DND-41 (cell line): Measurements from ENCODE around the gene ZNF235.
"Not testable (repeated sequence)": the region's sequence is repeated elsewhere in the genome, so short reads cannot be mapped to it uniquely, and the experiment has no call there.

ENCODE experiments used
- ATAC-seq: fragments of 200-7000 bp; cut with Tn5 transposase; 3 replicates; pipeline ENCODE4 v1.9.1; 2021; ENCODE audit warnings: low read depth; ENCODE audit not compliant: insufficient read depth
- DNase-seq: peaks from one replicate; pipeline ENCODE4 v3.0.0-alpha.2; 2020
- H2AFZ ChIP-seq: 2 replicates; pipeline ENCODE4 v1.6.0; 2012; ENCODE audit warnings: low read depth, low read length
- H3K27ac ChIP-seq: 2 replicates; pipeline ENCODE4 v1.5.1; 2012; ENCODE audit warnings: low read length, inconsistent platforms
- H3K27me3 ChIP-seq: fragments of 200-600 bp; sonication (generic); 2 replicates; pipeline ENCODE4 v1.6.0; 2012; ENCODE audit warnings: low read length, mild to moderate bottlenecking, inconsistent platforms; ENCODE audit not compliant: insufficient read depth, poor library complexity
- H3K36me3 ChIP-seq: 2 replicates; pipeline ENCODE4 v1.5.1; 2012; ENCODE audit warnings: low read length, inconsistent platforms; ENCODE audit not compliant: insufficient read depth
- H3K4me1 ChIP-seq: 2 replicates; pipeline ENCODE4 v1.5.1; 2012; ENCODE audit warnings: mild to moderate bottlenecking, low read length; ENCODE audit not compliant: insufficient read depth
- H3K4me2 ChIP-seq: 2 replicates; pipeline ENCODE4 v1.6.0; 2012; ENCODE audit warnings: mild to moderate bottlenecking, moderate library complexity, low read length, inconsistent platforms; ENCODE audit not compliant: insufficient read depth
- H3K4me3 ChIP-seq, 2 experiments: fragments of 200-600 bp in 1 of 2; shearing (Covaris generic) in 1 of 2; 2 replicates each; pipeline ENCODE4 v1.5.1; 2012 to 2016; ENCODE audit warnings: inconsistent platforms in 2 of 2, low read length in 2 of 2, mild to moderate bottlenecking in 2 of 2, low read depth in 1 of 2, moderate library complexity in 1 of 2
- H3K79me2 ChIP-seq: 2 replicates; pipeline ENCODE4 v1.6.0; 2012; ENCODE audit warnings: low read length, inconsistent platforms; ENCODE audit not compliant: insufficient read depth
- H3K9ac ChIP-seq: 2 replicates; pipeline ENCODE4 v1.6.0; 2012; ENCODE audit warnings: low read depth, mild to moderate bottlenecking, inconsistent platforms, low read length, moderate library complexity
- H3K9me3 ChIP-seq: 2 replicates; pipeline ENCODE4 v1.5.1; 2012; ENCODE audit warnings: low read length, moderate library complexity, mild to moderate bottlenecking, inconsistent platforms; ENCODE audit not compliant: insufficient read depth, severe bottlenecking
- H4K20me1 ChIP-seq: 2 replicates; pipeline ENCODE4 v1.6.0; 2012; ENCODE audit warnings: low read length; ENCODE audit not compliant: insufficient read depth
- EZH2 ChIP-seq: IDR thresholded peaks from 3 replicates; pipeline ENCODE4 v1.6.1; 2012; ENCODE audit warnings: borderline replicate concordance, low read depth, mild to moderate bottlenecking, moderate library complexity, low read length, inconsistent platforms; ENCODE audit not compliant: severe bottlenecking
- TF ChIP-seq, protein P1 (sequence below): IDR thresholded peaks from 2 replicates; pipeline ENCODE4 v1.5.1; 2012; ENCODE audit warnings: borderline replicate concordance, low read length, moderate library complexity, mild to moderate bottlenecking; ENCODE audit not compliant: poor library complexity, severe bottlenecking; ENCODE audit errors: extremely low read depth

ZNF235 gene

DNA sequence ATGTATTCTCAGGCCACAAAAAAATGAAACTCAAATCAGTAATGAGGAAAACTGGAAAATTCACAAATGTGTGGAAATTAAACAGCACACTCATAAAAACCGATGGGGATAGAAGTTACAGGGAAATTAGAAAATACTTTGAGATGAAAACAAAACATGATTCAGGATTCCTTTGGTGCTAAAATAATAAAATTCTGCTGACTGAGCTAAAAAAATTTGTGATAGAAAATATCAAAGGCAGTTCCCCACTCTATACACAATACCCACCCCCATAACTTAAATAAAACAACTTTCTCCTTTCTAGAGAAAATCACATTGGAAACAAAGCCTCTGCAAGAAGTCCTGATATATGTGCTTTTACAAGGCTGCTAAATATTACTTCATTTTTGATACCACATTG lies 46.7 kb downstream of the ZNF235 start:
- Histone ChIP-seq H3K4me1 (peaks cover 20% of the 10 kb centered on the region), H3K36me3 (no peaks in the 10 kb centered on the region), H3K4me2 (no peak overlapping the region), H4K20me1 (no peaks in the 10 kb centered on the region), H3K9me3 (peaks cover 38% of the 10 kb centered on the region), H3K9ac (no peak overlapping the region), H3K27me3 (no peaks in the 10 kb centered on the region), H3K79me2 (no peaks in the 10 kb centered on the region), H3K4me3 (no peak overlapping the region), H3K27ac (no peak overlapping the region), H2AFZ (no peak overlapping the region)
- no peak for TF ChIP-seq EZH2
- TF ChIP-seq, protein P1, sequence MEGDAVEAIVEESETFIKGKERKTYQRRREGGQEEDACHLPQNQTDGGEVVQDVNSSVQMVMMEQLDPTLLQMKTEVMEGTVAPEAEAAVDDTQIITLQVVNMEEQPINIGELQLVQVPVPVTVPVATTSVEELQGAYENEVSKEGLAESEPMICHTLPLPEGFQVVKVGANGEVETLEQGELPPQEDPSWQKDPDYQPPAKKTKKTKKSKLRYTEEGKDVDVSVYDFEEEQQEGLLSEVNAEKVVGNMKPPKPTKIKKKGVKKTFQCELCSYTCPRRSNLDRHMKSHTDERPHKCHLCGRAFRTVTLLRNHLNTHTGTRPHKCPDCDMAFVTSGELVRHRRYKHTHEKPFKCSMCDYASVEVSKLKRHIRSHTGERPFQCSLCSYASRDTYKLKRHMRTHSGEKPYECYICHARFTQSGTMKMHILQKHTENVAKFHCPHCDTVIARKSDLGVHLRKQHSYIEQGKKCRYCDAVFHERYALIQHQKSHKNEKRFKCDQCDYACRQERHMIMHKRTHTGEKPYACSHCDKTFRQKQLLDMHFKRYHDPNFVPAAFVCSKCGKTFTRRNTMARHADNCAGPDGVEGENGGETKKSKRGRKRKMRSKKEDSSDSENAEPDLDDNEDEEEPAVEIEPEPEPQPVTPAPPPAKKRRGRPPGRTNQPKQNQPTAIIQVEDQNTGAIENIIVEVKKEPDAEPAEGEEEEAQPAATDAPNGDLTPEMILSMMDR, result no peak
- DNase-seq, result no peak
- ATAC-seq, result no peak

DNA sequence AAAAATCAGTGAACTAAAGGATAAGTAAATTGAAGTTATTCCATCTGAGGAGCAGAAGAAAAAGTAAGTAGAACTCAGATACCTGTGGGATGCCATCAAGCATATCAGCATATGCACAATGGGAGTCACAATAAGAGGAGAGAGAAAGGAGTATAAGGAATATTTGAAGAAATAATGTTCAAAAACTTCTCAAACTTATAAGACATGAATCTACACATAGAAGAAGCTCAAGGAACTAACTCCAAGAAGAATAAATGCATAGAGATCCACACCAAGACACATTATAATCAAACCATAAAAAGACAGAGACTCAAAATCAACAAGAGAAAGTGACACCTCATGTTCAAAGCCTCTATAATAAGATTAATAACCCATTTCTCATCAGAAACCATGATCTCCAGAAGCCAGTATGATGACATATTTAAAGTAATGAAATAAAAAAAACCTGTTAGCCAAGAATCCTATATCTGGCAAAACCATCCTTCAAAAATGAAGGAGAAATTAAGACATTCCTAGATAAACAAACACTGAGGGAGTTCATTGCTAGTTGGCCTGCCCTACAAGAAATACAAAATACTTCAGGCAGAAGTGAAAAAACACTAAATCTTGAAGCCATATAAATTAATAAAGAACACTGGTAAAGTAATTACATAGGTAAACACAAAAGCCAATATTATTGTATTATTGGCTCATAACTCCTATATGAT lies 49.0 kb downstream of the ZNF235 start:
- Histone ChIP-seq H3K9me3 (peaks cover 42% of the 10 kb centered on the region), H3K4me1 (peaks cover 18% of the 10 kb centered on the region), H3K9ac (no peak overlapping the region), H3K4me3 (no peak overlapping the region), H3K79me2 (no peaks in the 10 kb centered on the region), H2AFZ (no peak overlapping the region), H3K36me3 (no peaks in the 10 kb centered on the region), H3K4me2 (no peak overlapping the region), H3K27me3 (no peaks in the 10 kb centered on the region), H4K20me1 (no peaks in the 10 kb centered on the region), H3K27ac (no peak overlapping the region)
- no peak for TF ChIP-seq EZH2
- TF ChIP-seq, protein P1, result no peak
- DNase-seq (no peak), ATAC-seq (no peak)

DNA sequence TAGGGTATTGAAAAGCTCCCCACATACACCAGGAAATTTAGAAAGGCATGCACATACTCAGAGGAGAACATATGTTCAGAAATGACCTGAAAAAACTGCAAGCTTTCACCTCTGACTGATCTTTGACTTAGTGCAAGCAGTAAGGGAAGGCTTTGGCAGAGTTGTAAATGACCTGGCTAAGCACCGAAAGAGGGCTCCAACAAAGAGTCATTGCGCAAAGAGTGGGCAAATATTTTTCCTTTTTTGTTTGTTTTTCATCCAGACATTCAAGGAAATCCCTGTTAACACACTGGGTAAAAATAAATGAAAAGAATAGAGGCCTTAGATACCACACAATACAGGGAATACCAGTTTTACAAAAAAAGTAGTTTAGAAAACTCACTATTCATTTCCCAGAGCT lies 50.3 kb downstream of the ZNF235 start:
- Histone ChIP-seq H3K4me3 (no peak overlapping the region), H2AFZ (no peak overlapping the region), H3K36me3 (no peaks in the 10 kb centered on the region), H3K27ac (no peak overlapping the region), H3K9me3 (peaks cover 44% of the 10 kb centered on the region), H3K27me3 (no peaks in the 10 kb centered on the region), H3K79me2 (no peaks in the 10 kb centered on the region), H3K4me2 (no peak overlapping the region), H3K4me1 (peaks cover 8% of the 10 kb centered on the region; the same call in 1 of the 2 replicates), H3K9ac (no peak overlapping the region), H4K20me1 (no peaks in the 10 kb centered on the region)
- no peak for TF ChIP-seq EZH2
- TF ChIP-seq, protein P1, result no peak
- DNase-seq (no peak), ATAC-seq (no peak)

DNA sequence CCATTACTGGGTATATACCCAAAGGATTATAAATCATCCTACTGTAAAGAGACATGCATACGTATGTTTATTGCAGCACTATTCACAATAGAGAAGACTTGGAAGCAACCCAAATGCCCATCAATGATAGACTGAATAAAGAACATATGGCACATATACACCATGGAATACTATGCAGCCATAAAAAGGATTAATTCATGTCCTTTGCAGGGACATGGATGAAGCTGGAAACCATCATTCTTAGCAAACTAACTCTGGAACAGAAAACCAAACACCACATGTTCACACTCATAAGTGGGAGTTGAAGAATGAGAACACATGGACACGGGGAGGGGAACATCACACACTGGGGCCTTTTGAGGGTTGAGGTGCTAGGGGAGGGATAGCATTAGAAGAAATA lies 51.4 kb downstream of the ZNF235 start:
- not testable (repeated sequence) for H3K9ac ChIP-seq, H2AFZ ChIP-seq, H3K79me2 ChIP-seq, DNase-seq, H3K36me3 ChIP-seq, H3K4me3 ChIP-seq, H3K4me1 ChIP-seq, H4K20me1 ChIP-seq, ATAC-seq, H3K4me2 ChIP-seq, H3K27me3 ChIP-seq, H3K27ac ChIP-seq
- H3K9me3 ChIP-seq, result peaks cover 51% of the 10 kb centered on the region

DNA sequence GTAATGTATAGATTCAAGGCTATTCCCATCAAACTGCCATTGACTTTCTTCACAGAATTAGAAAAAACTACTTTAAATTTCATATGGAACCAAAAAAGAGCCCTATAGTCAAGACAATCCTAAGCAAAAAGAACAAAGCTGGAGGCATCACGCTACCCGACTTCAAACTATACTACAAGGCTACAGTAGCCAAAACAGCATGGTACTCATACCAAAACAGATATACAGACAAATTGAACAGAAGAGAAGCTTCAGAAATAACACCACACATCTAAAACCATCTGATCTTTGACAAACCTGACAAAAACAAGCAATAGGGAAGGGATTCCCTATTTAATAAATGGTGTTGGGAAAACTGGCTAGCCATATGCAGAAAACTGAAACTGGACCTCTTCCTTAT lies 52.5 kb downstream of the ZNF235 start:
- not testable (repeated sequence) for H3K4me2 ChIP-seq, H3K4me3 ChIP-seq, H3K36me3 ChIP-seq, H3K4me1 ChIP-seq, H3K79me2 ChIP-seq, H3K27ac ChIP-seq, DNase-seq, H2AFZ ChIP-seq, H3K9ac ChIP-seq, ATAC-seq, H3K27me3 ChIP-seq, H4K20me1 ChIP-seq
- H3K9me3 ChIP-seq, result peaks cover 54% of the 10 kb centered on the region
